Fibroblast of peridontal ligament (primary cell): ENCODE data around the gene SCFD1.
"Not testable (repeated sequence)": the region's sequence is repeated elsewhere in the genome, so short reads cannot be mapped to it uniquely, and the experiment has no call there.

Source experiments
- DNase-seq: peaks from one replicate; pipeline ENCODE4 v3.0.0-alpha.2; 2010; ENCODE audit errors: extremely low read depth

Gene SCFD1

DNA sequence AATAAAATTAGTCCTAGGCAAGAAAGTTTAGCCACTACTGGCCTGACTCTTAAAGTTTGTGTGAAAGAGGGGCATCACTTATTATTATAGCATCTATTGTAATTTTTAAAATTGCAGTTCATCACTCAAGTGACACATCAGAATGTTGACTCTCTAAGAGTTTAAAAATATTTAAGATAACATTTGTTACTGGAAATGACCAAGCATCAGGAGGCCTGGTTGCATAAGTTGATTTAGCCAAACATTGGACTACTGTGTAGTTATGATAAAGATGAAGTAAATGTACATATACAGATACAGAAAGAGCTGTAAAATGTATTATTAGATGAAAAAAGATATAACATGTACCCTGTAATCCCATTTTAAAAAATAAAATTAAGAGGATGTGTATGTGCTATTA lies 47.5 kb downstream of the SCFD1 start:
- DNase-seq, result no peak

DNA sequence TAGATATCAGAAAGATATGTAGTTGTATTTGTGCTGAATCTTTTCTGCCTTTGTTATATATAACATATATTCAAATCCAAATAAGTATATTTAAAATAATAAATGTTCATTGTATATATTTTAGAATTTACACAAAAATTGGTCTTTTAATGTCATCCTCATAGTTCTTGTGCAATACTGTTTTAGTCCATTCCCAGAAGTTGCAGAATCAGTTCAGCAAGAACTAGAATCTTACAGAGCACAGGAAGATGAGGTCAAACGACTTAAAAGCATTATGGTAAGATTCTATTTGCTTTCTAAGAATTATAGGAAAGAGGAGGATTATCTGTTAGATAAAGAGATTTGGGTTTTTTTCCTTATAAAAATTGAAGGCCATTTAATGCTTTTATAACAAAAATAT lies 51.0 kb downstream of the SCFD1 start:
- no peak for DNase-seq

GRCh38 chr14:30678926-30679431 lies 56.9 kb downstream of the SCFD1 start:
- no peak for DNase-seq

DNA sequence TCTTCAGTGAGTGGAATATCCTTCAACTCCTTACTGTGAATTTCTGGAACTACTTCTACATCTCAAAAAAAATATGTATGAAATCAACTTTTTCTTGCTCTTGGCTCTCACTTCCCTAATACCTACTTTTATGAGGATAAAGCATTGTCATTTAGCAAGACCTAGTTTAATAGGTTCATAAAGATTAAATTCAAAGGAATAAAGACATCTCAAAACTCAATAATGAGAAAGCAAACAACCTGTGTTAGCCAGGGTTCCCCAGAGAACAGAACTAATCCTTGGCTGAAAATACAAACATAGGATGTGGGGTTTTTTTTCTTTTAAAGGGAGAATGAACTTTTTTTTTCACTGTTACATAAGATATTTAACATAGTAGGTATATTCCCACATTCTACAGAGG lies 57.9 kb downstream of the SCFD1 start:
- no peak for DNase-seq

DNA sequence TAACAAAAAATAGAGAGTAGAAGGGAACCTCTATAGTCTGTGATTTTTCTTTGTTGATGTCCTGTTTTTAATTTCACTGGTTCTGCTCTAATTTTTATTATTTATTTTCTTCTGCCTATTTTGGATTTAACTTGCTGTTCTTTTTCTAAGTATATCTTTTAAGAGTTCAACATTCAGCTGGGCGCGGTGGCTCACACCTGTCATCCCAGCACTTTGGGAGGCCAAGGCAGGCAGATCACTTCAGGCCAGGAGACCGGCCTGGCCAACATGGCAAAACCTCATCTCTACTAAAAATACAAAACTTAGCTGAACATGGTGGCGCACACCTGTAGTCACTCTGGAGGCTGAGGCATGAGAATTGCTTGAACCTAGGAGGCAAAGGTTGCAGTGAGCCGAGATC lies 58.7 kb downstream of the SCFD1 start:
- DNase-seq, result not testable (repeated sequence)

DNA sequence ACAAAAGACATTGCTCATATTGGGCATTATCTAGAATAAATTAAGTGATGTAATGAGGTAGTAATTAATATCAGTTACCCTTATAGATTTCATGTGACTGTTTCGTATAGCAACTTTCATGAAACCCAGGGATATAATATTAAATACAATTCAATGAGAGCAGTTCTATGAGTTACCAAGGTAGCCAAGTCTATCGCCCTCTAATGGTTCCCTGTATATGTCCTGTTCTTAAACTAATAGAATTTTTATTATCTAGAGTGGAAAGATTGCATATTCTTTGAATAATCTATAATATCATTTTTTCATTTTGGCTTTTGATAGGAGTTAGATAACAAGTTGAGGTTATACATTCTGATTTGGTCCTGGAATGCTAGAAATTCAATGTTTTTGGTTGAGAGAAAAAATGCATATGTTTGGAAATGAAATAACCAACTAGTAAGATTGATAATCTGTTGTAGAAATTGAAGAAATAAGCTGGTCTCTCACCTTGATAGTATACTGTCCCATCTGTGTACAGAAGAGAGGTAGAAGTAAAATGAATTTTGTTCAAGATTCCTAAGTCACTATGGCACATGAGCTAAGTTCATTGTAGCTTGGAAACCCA lies 59.7 kb downstream of the SCFD1 start:
- DNase-seq, result peak; percentile 12

GRCh38 chr14:30690487-30691355 lies 68.6 kb downstream of the SCFD1 start:
- DNase-seq, result not testable (repeated sequence)

- no peak for DNase-seq
These were observed 69.8 kb downstream of the SCFD1 start for GRCh38 chr14:30691751-30692398.

DNA sequence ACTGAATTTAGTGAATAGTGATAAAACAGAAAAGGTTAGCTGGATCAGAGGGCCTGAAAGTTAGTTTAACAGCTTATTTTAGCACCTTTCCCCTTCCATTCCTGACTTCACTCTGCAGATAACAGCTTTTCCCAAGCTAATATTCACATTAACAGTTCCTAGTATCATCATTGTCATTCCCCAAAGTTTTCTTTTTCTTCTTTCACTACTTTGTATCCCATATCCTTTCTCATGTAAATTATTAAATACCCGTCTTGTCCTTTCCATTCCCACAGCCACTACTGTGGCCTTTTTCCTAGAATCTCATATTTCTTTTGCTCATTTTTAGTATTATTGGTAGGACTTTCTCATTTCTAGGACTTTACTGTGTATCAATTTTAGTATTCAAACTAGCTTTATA lies 70.5 kb downstream of the SCFD1 start:
- no peak for DNase-seq

GRCh38 chr14:30698463-30698862 lies 76.3 kb downstream of the SCFD1 start:
- DNase-seq, result no peak

- no peak for DNase-seq
These were observed 84.6 kb downstream of the SCFD1 start for GRCh38 chr14:30706704-30707103.

DNA sequence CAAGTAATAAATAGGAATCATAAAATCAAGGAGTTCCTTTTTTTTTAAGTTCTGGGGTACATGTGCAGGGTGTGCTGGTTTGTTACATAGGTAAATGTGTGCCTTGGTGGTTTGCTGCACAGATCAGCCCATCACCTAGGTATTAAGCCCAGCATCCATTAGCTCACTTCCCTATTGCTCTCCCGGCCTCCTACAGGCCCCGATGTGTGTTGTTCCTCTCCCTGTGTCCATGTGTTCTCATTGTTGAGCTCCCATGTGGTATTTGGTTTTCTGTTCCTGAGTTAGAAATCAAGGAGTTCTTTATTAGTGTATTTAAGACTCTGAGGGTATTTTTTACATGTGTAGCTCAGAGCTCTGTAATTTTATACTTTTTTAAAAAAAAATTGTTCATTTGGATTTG lies 86.0 kb downstream of the SCFD1 start:
- no peak for DNase-seq

GRCh38 chr14:30709201-30709600 lies 87.1 kb downstream of the SCFD1 start:
- DNase-seq, result no peak

DNA sequence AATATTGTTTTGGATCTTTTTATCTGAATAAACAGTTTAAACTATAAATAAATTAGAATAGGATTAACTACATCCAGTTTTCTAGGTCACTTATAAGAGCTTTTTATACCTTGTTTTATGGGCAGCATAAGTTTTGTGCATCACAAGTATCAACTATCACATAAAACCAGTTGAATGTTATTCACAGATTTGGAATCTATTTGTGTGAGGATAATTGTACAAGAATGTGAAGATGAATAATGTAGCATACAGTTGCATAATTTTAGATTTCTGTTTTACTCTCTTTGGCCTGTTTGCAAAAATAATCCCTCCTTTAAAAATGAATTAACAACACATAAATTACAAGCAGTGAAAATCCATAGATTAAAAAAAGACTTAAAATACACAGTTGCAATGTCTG lies 88.8 kb downstream of the SCFD1 start:
- peak; percentile 46 for DNase-seq

- no peak for DNase-seq
These were observed 97.0 kb downstream of the SCFD1 start for GRCh38 chr14:30719137-30719536.

- peak; percentile 14 for DNase-seq
These were observed 103.6 kb downstream of the SCFD1 start for GRCh38 chr14:30725763-30726162.

GRCh38 chr14:30728471-30728870 lies 106.4 kb downstream of the SCFD1 start:
- no peak for DNase-seq

GRCh38 chr14:30737916-30738315 lies 115.8 kb downstream of the SCFD1 start:
- DNase-seq, result no peak

- no peak for DNase-seq
These were observed 116.9 kb downstream of the SCFD1 start for GRCh38 chr14:30738978-30739377.

GRCh38 chr14:30748343-30748742 lies 126.2 kb downstream of the SCFD1 start:
- no peak for DNase-seq

DNA sequence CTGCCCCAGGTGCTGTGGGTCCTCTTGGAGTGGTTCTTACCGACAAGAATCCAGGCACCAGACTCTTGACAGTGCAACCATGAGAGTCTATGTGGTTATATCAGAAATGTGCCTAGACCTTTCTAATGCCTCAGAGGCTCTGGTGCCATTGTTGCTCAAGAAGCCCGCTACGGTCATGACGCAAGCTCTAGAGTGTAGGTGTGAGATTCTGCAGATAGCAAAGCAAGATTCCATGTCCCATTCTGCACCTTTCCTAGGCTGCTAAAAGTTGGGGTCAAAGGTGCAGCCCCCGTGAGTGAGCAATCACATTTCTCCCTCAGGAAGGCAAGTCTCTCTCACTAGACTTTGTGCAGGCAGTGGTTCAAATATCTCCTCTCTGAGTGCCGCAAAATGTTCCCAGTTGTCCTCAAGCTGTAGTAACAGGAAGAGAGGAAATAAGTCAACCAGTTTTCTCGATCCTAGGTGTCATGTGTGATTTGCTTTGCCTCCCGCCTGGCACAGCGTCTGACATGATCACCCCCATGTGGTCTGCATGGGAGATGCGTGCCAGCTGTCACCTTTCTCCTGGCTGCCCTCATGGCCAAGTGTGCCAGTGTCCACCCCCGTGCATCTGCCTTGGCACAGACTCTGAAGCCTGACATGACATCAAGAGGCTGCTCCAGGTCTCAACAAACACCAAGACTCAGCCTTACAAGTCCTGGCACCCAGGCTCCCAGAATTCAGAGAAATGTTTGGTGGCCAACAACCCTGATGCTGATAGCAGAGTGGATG lies 129.7 kb downstream of the SCFD1 start:
- no peak for DNase-seq

- no peak for DNase-seq
These were observed 131.3 kb downstream of the SCFD1 start for GRCh38 chr14:30753452-30753851.
